SH-SY5Y (cell line): Measurements from ENCODE around the gene LCA5.

ENCODE experiments used
- GATA2 ChIP-seq: IDR thresholded peaks from 2 replicates; pipeline ENCODE4 v1.6.1; 2011; ENCODE audit warnings: mild to moderate bottlenecking, low read depth, low read length
- GATA3 ChIP-seq: IDR thresholded peaks from 2 replicates; pipeline ENCODE4 v1.6.1; 2011; ENCODE audit warnings: low read depth, mild to moderate bottlenecking, low read length, moderate library complexity

DNA sequence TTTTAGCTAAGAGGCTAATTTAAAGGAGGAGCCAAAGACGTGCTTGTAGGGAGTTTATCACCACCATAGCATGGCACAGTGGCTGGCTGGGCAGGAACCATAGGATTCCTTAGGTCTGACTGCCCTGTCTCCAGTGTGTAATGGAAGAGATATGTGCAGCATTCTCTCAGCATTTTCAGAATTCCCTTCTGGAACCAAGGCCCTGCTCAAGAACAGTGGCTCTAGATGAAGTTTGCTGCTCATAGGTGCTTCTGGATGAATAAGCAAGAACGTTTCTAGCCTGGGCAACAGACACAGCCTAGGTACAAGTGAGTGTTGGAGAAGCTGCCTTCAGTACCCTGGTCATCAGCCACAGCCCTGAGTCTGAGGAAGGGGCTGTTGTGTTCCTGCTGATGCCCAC lies 69.1 kb downstream of the LCA5 start:
- no peak for TF ChIP-seq GATA2
- TF ChIP-seq GATA3, result no peak
